NK-92 treated with Interleukin-12 subunit alpha and Interleukin-12 subunit beta, amount 100 ng/mL, for 24 hours (cell line): ENCODE measurements around the gene DTNBP1.
"Not testable (repeated sequence)": the region's sequence is repeated elsewhere in the genome, so short reads cannot be mapped to it uniquely, and the experiment has no call there.

Experiments
- DNase-seq: peaks from one replicate; lab custom pipeline; 2025; lab: John Stamatoyannopoulos, UW

Gene DTNBP1

GRCh38 chr6:15668918-15669317, 6.1 kb upstream of the DTNBP1 start:
- DNase-seq, result no peak

GRCh38 chr6:15666896-15667295, 4.1 kb upstream of the DTNBP1 start:
- DNase-seq, result not testable (repeated sequence)

GRCh38 chr6:15665237-15665636, 2.4 kb upstream of the DTNBP1 start:
- DNase-seq, result no peak

GRCh38 chr6:15663130-15663871, 473 bp upstream of the DTNBP1 start:
- no peak for DNase-seq

- no peak for DNase-seq
Measured at GRCh38 chr6:15661853-15662325, 939 bp downstream of the DTNBP1 start.

GRCh38 chr6:15659181-15659580, 3.6 kb downstream of the DTNBP1 start:
- DNase-seq, result no peak

- DNase-seq, result no peak
Measured at GRCh38 chr6:15658181-15658744, 4.6 kb downstream of the DTNBP1 start.

GRCh38 chr6:15657290-15657689, 5.5 kb downstream of the DTNBP1 start:
- no peak for DNase-seq

- DNase-seq, result no peak
Measured at GRCh38 chr6:15656145-15656544, 6.7 kb downstream of the DTNBP1 start.

GRCh38 chr6:15654250-15654649, 8.6 kb downstream of the DTNBP1 start:
- DNase-seq, result no peak

GRCh38 chr6:15653581-15653980, 9.2 kb downstream of the DTNBP1 start:
- DNase-seq, result no peak

- DNase-seq, result not testable (repeated sequence)
Measured at GRCh38 chr6:15650004-15650559, 12.7 kb downstream of the DTNBP1 start.

GRCh38 chr6:15644904-15645303, 17.9 kb downstream of the DTNBP1 start:
- no peak for DNase-seq

GRCh38 chr6:15643542-15643941, 19.3 kb downstream of the DTNBP1 start:
- no peak for DNase-seq

GRCh38 chr6:15642276-15642675, 20.6 kb downstream of the DTNBP1 start:
- DNase-seq, result no peak

- no peak for DNase-seq
Measured at GRCh38 chr6:15638373-15638772, 24.5 kb downstream of the DTNBP1 start.

- DNase-seq, result no peak
Measured at GRCh38 chr6:15631432-15631831, 31.4 kb downstream of the DTNBP1 start.

- DNase-seq, result no peak
Measured at GRCh38 chr6:15630202-15630601, 32.6 kb downstream of the DTNBP1 start.

GRCh38 chr6:15629487-15629886, 33.3 kb downstream of the DTNBP1 start:
- DNase-seq, result no peak

GRCh38 chr6:15628499-15629131, 34.2 kb downstream of the DTNBP1 start:
- DNase-seq, result peak; percentile 38

GRCh38 chr6:15627821-15628220, 35.0 kb downstream of the DTNBP1 start:
- no peak for DNase-seq

- no peak for DNase-seq
Measured at GRCh38 chr6:15626878-15627674, 35.8 kb downstream of the DTNBP1 start.
